HG03520 (cell line): Measurements from ENCODE around the gene CFD.

ENCODE experiments used
- ATAC-seq: cut with Tn5 transposase; IDR thresholded peaks from one replicate; pipeline ENCODE4 v1.9.1; 2021; ENCODE audit warnings: mild to moderate bottlenecking, moderate library complexity; ENCODE audit not compliant: unreplicated experiment

CFD gene

DNA sequence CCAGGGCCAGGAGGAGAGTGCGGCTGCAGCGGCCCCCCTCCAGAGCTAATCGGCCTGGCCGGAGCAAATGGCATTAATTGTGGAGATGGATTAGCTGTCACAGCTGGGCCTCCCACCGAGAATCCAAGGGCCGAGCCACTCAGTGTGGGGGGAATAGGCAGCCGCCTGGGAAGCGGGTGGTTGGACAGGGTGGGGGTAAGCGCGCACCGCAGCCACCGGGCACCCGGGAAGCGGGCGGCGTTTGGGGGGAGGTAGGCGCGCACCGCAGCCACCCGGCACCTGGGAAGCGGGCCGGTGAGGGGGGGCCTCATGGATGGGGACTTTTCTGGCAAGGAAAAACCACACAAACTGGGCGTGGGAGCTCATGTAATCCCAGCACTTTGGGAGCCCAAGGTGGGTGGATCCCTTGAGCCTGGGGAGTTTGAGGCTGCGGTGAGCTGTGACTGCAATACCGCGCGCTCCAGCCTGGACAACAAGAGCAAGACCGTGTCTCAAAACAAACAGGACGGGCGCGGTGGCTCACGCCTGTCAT is 43.9 kb downstream of the CFD start:
- ATAC-seq: no peak

DNA sequence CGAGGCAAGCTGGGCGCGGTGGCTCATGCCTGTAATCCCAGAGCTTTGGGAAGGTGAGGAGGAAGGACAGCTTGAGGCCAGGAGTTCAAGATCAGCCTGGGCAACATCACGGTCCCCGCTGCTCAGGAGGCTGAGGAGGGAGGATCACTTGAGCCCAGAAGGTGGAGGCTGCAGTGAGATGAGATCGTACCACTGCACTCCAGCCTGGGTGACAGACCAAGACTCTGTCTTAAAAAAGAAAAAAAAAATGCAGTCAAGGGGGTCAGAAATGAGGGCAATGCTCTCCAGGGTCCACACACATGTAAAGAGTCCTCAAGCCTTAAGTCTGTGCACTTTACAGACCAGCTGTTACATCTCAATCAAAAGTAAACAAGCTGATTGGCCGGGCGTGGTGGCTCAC is 45.1 kb downstream of the CFD start:
- ATAC-seq: no peak

DNA sequence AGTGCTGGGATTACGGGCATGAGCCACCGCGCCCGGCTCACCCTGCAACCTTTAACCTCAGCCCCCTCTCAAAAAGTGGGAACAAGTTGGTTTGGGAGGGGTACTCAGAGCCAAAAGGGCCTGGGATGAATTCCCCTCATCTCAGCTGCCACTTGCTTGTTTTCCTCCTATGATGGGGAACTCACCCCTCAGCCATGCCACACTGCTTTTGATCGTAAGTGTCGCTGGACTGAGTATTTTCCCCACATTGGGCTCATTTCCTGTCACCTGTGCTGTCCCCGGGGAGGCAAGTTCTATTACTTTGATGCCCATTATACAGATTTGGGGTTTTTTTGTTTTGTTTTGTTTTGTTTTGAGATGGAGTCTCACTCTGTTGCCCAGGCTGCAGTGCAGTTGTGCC is 47.0 kb downstream of the CFD start:
- ATAC-seq: no peak

DNA sequence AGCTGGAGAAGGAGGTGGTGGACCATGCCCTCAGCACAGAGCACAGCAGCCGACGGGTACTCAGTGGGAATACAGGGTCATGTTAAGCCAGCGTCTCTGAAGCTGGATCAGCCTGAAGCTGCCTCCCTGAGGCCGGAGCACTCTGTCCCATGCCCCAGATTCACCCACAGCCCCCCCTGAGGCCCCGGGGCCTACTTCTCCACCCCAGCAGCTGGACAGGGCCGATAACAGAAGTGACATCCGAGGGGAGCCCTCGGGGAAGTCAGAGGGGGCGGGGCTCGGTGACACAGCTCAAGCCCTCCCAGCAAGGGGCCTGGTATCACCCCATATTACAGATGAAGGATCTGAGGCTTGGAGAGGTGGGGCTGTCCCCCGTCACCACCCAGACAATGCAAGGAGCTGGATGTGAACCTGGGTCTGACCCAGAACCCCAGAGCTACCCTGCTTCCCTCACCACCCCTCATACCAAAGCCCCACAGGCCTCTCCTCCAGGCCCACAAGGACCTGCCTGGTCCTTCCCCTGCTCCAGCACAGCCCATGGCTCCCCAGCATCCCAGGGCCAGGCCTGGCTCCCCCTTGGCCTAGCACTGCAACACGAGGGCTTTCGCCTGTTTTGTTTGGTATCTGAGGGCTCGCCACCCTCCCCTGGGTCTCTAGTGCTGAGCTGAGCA is 47.9 kb downstream of the CFD start:
- ATAC-seq: no peak

- ATAC-seq: no peak
Observed at GRCh38 chr19:911197-912033, 52.0 kb downstream of the CFD start.

GRCh38 chr19:912181-913079 is 53.0 kb downstream of the CFD start:
- no peak for ATAC-seq
